Bronchial epithelial cell (primary cell): Measurements from ENCODE around the gene GLS. TPM values are rescaled to one million over a fixed set of nuclear protein-coding genes. Genes with fewer than 3 reads are reported as not detected.

Source experiments
- DNase-seq: peaks from one replicate; pipeline ENCODE4 v3.0.0-alpha.2; 2010; ENCODE audit warnings: low read depth
- FAIRE-seq: peaks from 2 replicates; lab custom pipeline; 2011; peaks lifted over from hg19 to GRCh38; lab: Jason Lieb, UNC
- H3K27me3 ChIP-seq: 2 replicates; pipeline ENCODE4 v1.5.1; 2011; ENCODE audit warnings: low read length; ENCODE audit not compliant: control insufficient read depth, insufficient read depth
- H3K36me3 ChIP-seq: 2 replicates; pipeline ENCODE4 v1.5.1; 2011; ENCODE audit warnings: low read length; ENCODE audit not compliant: control insufficient read depth, insufficient read depth
- H3K4me3 ChIP-seq: 2 replicates; pipeline ENCODE4 v1.5.1; 2011; ENCODE audit warnings: mild to moderate bottlenecking, low read depth, low read length, control low read depth
- CTCF ChIP-seq: IDR thresholded peaks from 2 replicates; pipeline ENCODE4 v1.5.1; 2011; ENCODE audit warnings: mild to moderate bottlenecking, moderate library complexity, low read length, control low read depth, inconsistent platforms; ENCODE audit not compliant: insufficient read depth, severe bottlenecking
- total RNA-seq: library from RNA; depleted of rRNA; stranded (reverse); fragments of >200 nt; gene quantifications from 2 replicates; pipeline ENCODE4 v1.2.1, GENCODE V29; 2014

The GLS gene
- total RNA-seq, 1 donor from 2014 or later, result 103 TPM

- FAIRE-seq (no peak), DNase-seq (no peak)
- Histone ChIP-seq H3K36me3 (no peaks in the 10 kb centered on the region), H3K27me3 (no peaks in the 10 kb centered on the region), H3K4me3 (no peak overlapping the region)
- no peak for TF ChIP-seq CTCF
These were observed 4.0 kb upstream of the GLS start for GRCh38 chr2:190876631-190877030.

GRCh38 chr2:190877436-190877835 is 3.2 kb upstream of the GLS start:
- no peak for DNase-seq
- no peak for FAIRE-seq
- Histone ChIP-seq H3K36me3 (no peaks in the 10 kb centered on the region), H3K4me3 (no peak overlapping the region), H3K27me3 (no peaks in the 10 kb centered on the region)
- no peak for TF ChIP-seq CTCF

GRCh38 chr2:190879474-190880377 is 895 bp upstream of the GLS start:
- Histone ChIP-seq H3K36me3 (no peaks in the 10 kb centered on the region), H3K4me3 (peak overlapping the region; percentile 89), H3K27me3 (no peaks in the 10 kb centered on the region)
- no peak for TF ChIP-seq CTCF
- DNase-seq, result no peak
- FAIRE-seq, result no peak

- Histone ChIP-seq H3K4me3 (peak overlapping the region; percentile 89), H3K27me3 (no peaks in the 10 kb centered on the region), H3K36me3 (no peaks in the 10 kb centered on the region)
- no peak for DNase-seq
- TF ChIP-seq CTCF, result no peak
- FAIRE-seq, result no peak
These were observed 520 bp downstream of the GLS start for GRCh38 chr2:190881084-190881597.

DNA sequence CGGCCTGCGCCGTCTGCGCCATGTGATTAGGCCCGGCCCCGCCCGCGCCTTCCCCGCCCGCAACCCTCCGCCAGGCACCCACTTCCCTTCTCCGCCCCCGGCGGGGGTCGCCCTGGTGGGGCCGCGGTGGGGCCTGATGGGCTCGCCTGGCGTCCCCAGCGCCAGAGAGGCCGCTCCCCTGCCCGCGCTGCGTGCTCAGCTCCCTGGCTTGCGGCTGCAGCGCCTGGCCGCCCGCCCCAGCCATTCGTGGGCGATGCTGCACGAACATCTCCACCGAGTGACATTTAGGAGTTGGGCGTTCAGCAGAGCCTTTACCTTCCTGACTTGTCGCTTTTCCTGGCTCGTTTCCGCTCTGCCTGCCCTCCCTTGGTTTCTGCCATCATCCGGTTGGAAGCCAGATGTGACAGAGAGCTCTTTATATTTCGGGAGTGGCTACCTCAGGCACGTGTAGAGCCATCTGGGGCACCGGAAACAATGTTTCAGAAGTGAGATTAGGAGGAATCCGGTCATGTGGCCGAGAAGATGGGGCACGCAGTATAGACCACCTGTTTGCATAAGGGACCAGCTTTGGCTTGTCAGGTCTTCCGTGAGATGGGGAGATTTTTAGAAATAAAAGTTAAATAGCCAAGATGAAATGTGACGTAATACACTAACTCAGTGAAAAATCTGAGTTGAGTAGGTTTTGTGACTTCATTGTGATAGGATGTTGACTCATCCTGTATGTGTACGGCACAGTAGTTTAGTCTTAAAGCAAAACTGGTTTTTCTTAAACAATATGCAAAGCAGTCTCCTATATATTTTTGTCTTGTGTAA is 1.2 kb downstream of the GLS start:
- H3K27me3 ChIP-seq, result no peaks in the 10 kb centered on the region
- no peak for TF ChIP-seq CTCF
- H3K4me3 ChIP-seq, result peak overlapping the region; percentile 89
- FAIRE-seq (no peak), DNase-seq (peak; percentile 90)
- no peaks in the 10 kb centered on the region for H3K36me3 ChIP-seq
